HUES64 (cell line): ENCODE results near the gene PRKAG1.

Experiments
- H3K27ac ChIP-seq: 2 replicates; pipeline ENCODE4 v1.7.0; 2013; ENCODE audit warnings: low read depth, low read length, inconsistent platforms
- H3K27me3 ChIP-seq: 2 replicates; pipeline ENCODE4 v1.6.1; 2013; ENCODE audit warnings: mild to moderate bottlenecking, low read length; ENCODE audit not compliant: insufficient read depth
- H3K36me3 ChIP-seq: 2 replicates; pipeline ENCODE4 v1.6.1; 2013; ENCODE audit warnings: mild to moderate bottlenecking, low read length; ENCODE audit not compliant: insufficient read depth
- H3K4me1 ChIP-seq: 2 replicates; pipeline ENCODE4 v1.6.1; 2013; ENCODE audit warnings: mild to moderate bottlenecking, low read length, moderate library complexity; ENCODE audit not compliant: insufficient read depth
- H3K4me3 ChIP-seq: 2 replicates; pipeline ENCODE4 v1.5.1; 2013; ENCODE audit warnings: mild to moderate bottlenecking, low read length, moderate library complexity
- H3K9ac ChIP-seq: 2 replicates; pipeline ENCODE4 v1.6.1; 2013; ENCODE audit warnings: mild to moderate bottlenecking, low read depth, low read length
- H3K9me3 ChIP-seq: 2 replicates; pipeline ENCODE4 v1.6.1; 2013; ENCODE audit warnings: low read depth, low read length; ENCODE audit not compliant: insufficient read depth
- WGBS: fragments of 150-250, 120-280 bp; methylation state at CpG from one replicate; pipeline ENCODE4 v1.1.7; 2013; ENCODE audit warnings: missing lambda C conversion rate; 5-methylcytosine and 5-hydroxymethylcytosine counted together

Gene PRKAG1

GRCh38 chr12:48954061-48954460 is 64.5 kb downstream of the PRKAG1 start:
- Histone ChIP-seq H3K27me3 (no peaks in the 10 kb centered on the region), H3K27ac (no peak overlapping the region), H3K4me3 (no peak overlapping the region), H3K36me3 (peaks cover 45% of the 10 kb centered on the region), H3K4me1 (peaks cover 8% of the 10 kb centered on the region; the same call in 1 of the 2 replicates), H3K9ac (no peak overlapping the region), H3K9me3 (no peaks in the 10 kb centered on the region)
- WGBS, result 93% methylated on average over 3 of the region's 3 CpGs

GRCh38 chr12:48952691-48953090 is 65.9 kb downstream of the PRKAG1 start:
- Histone ChIP-seq H3K9me3 (no peaks in the 10 kb centered on the region), H3K9ac (no peak overlapping the region), H3K27me3 (no peaks in the 10 kb centered on the region), H3K4me3 (no peak overlapping the region), H3K4me1 (peaks cover 8% of the 10 kb centered on the region; the same call in 1 of the 2 replicates), H3K27ac (no peak overlapping the region), H3K36me3 (peaks cover 49% of the 10 kb centered on the region)
- WGBS, result 90% methylated on average over 4 of the region's 4 CpGs
